ENCODE measurements around the gene ARPP21. TPM values are rescaled to one million over a fixed set of nuclear protein-coding genes. Genes with fewer than 3 reads are reported as not detected.

Gene ARPP21
- polyA plus RNA-seq, 1 experiment = not detected

GRCh38 chr3:35779611-35780010 lies 140.3 kb downstream of the ARPP21 start:
- ChIA-PET CTCF (no interaction called here), POLR2A (no interaction called here)
- TF ChIP-seq CTCF (IDR thresholded peaks at IDR 0.05; ENCODE audit: low read depth, low read length) = no peak
- DNase-seq (ENCODE audit: low read depth, low spot score) = no peak
- H3K27ac ChIP-seq (ENCODE audit: low read depth, low read length) = no peak overlapping the region
- H3K27me3 ChIP-seq (ENCODE audit: control insufficient read depth, insufficient read depth, low read length) = no peaks in the 10 kb centered on the region
- no peaks in the 10 kb centered on the region for H3K9me3 ChIP-seq (ENCODE audit: control insufficient read depth, insufficient read depth, low read length)
- H3K4me3 ChIP-seq (ENCODE audit: low read depth, low read length) = no peak overlapping the region

GRCh38 chr3:35780800-35781199 lies 141.5 kb downstream of the ARPP21 start:
- no peak for TF ChIP-seq CTCF (IDR thresholded peaks at IDR 0.05; ENCODE audit: low read depth, low read length)
- ChIA-PET CTCF (no interaction called here), POLR2A (no interaction called here)
- H3K9me3 ChIP-seq (ENCODE audit: control insufficient read depth, insufficient read depth, low read length) = no peaks in the 10 kb centered on the region
- H3K27ac ChIP-seq (ENCODE audit: low read depth, low read length) = no peak overlapping the region
- H3K27me3 ChIP-seq (ENCODE audit: control insufficient read depth, insufficient read depth, low read length) = no peaks in the 10 kb centered on the region
- no peak for DNase-seq (ENCODE audit: low read depth, low spot score)
- no peak overlapping the region for H3K4me3 ChIP-seq (ENCODE audit: low read depth, low read length)

- DNase-seq (ENCODE audit: low read depth, low spot score) = no peak
- H3K27ac ChIP-seq (ENCODE audit: low read depth, low read length) = no peak overlapping the region
- no peaks in the 10 kb centered on the region for H3K9me3 ChIP-seq (ENCODE audit: control insufficient read depth, insufficient read depth, low read length)
- no peak overlapping the region for H3K4me3 ChIP-seq (ENCODE audit: low read depth, low read length)
- H3K27me3 ChIP-seq (ENCODE audit: control insufficient read depth, insufficient read depth, low read length) = no peaks in the 10 kb centered on the region
- ChIA-PET POLR2A (no interaction called here), CTCF (no interaction called here)
- TF ChIP-seq CTCF (IDR thresholded peaks at IDR 0.05; ENCODE audit: low read depth, low read length) = no peak
Observed at GRCh38 chr3:35781558-35781957, 142.2 kb downstream of the ARPP21 start.

GRCh38 chr3:35782355-35782754 lies 143.0 kb downstream of the ARPP21 start:
- Histone ChIP-seq H3K9me3 (ENCODE audit: control insufficient read depth, insufficient read depth, low read length) (no peaks in the 10 kb centered on the region), H3K27ac (ENCODE audit: low read depth, low read length) (no peak overlapping the region), H3K27me3 (ENCODE audit: control insufficient read depth, insufficient read depth, low read length) (no peaks in the 10 kb centered on the region), H3K4me3 (ENCODE audit: low read depth, low read length) (no peak overlapping the region)
- ChIA-PET CTCF (no interaction called here), POLR2A (no interaction called here)
- no peak for DNase-seq (ENCODE audit: low read depth, low spot score)
- TF ChIP-seq CTCF (IDR thresholded peaks at IDR 0.05; ENCODE audit: low read depth, low read length) = no peak

GRCh38 chr3:35784169-35784568 lies 144.8 kb downstream of the ARPP21 start:
- Histone ChIP-seq H3K4me3 (ENCODE audit: low read depth, low read length) (no peak overlapping the region), H3K9me3 (ENCODE audit: control insufficient read depth, insufficient read depth, low read length) (no peaks in the 10 kb centered on the region), H3K27me3 (ENCODE audit: control insufficient read depth, insufficient read depth, low read length) (no peaks in the 10 kb centered on the region), H3K27ac (ENCODE audit: low read depth, low read length) (no peak overlapping the region)
- TF ChIP-seq CTCF (IDR thresholded peaks at IDR 0.05; ENCODE audit: low read depth, low read length) = no peak
- no peak for DNase-seq (ENCODE audit: low read depth, low spot score)
- CTCF ChIA-PET = no interaction called here
- POLR2A ChIA-PET = no interaction called here
